ENCODE measurements around the gene HHIP. TPM values are rescaled to one million over a fixed set of nuclear protein-coding genes. Genes with fewer than 3 reads are reported as not detected.

HHIP gene
- polyA plus RNA-seq, 2 donors, result not detected

- H3K27me3 ChIP-seq (ENCODE audit: control insufficient read depth in 1 of 2, insufficient read depth in 2 of 2, low read length in 2 of 2), result no peaks in the 10 kb centered on the region
- 36 to 40% methylated on average over 3 of the region's 3 CpGs for WGBS, 2 donors
- H3K36me3 ChIP-seq (ENCODE audit: control insufficient read depth in 2 of 2, insufficient read depth in 2 of 2, low read length in 1 of 2), result no peaks in the 10 kb centered on the region
These were observed 66.8 kb downstream of the HHIP start for GRCh38 chr4:144712775-144713174.

DNA sequence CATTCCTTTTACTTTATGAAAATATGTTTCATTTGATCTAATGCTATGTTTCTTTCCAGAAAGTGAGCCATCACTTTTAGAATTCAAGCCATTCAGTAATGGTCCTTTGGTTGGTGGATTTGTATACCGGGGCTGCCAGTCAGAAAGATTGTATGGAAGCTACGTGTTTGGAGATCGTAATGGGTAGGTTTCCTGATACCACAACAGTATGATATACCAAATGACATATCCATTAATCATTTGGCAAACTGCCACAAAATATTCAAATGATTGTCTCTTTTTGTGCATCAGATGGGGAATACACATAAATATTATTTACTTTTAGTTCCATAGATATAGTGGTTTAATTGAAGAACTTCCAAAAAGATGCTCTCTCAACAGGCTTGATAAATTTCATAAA is 68.2 kb downstream of the HHIP start:
- H3K4me3 ChIP-seq (ENCODE audit: low read depth in 1 of 2, low read length in 2 of 2), result no peak overlapping the region
- H3K4me1 ChIP-seq (ENCODE audit: control insufficient read depth in 2 of 2, insufficient read depth in 2 of 2, low read length in 1 of 2), result no peaks in the 10 kb centered on the region
- H3K9me3 ChIP-seq (ENCODE audit: control insufficient read depth in 2 of 2, insufficient read depth in 1 of 2, low read depth in 1 of 2, low read length in 1 of 2), result no peaks in the 10 kb centered on the region
- no peaks in the 10 kb centered on the region for H3K27me3 ChIP-seq (ENCODE audit: control insufficient read depth in 1 of 2, insufficient read depth in 2 of 2, low read length in 2 of 2)
- H3K36me3 ChIP-seq (ENCODE audit: control insufficient read depth in 2 of 2, insufficient read depth in 2 of 2, low read length in 1 of 2), result no peaks in the 10 kb centered on the region
- WGBS, 2 donors, result 84 to 88% methylated on average over 3 of the region's 3 CpGs
- no peak overlapping the region for H3K27ac ChIP-seq (ENCODE audit: low read depth in 2 of 2, low read length in 1 of 2)

More at GRCh38 chr4:144712775-144713174, 66.8 kb downstream of the HHIP start:
- Histone ChIP-seq H3K4me1 (ENCODE audit: control insufficient read depth in 2 of 2, insufficient read depth in 2 of 2, low read length in 1 of 2) (no peaks in the 10 kb centered on the region), H3K9me3 (ENCODE audit: control insufficient read depth in 2 of 2, insufficient read depth in 1 of 2, low read depth in 1 of 2, low read length in 1 of 2) (no peaks in the 10 kb centered on the region), H3K27ac (ENCODE audit: low read depth in 2 of 2, low read length in 1 of 2) (no peak overlapping the region), H3K4me3 (ENCODE audit: low read depth in 1 of 2, low read length in 2 of 2) (no peak overlapping the region)

DNA sequence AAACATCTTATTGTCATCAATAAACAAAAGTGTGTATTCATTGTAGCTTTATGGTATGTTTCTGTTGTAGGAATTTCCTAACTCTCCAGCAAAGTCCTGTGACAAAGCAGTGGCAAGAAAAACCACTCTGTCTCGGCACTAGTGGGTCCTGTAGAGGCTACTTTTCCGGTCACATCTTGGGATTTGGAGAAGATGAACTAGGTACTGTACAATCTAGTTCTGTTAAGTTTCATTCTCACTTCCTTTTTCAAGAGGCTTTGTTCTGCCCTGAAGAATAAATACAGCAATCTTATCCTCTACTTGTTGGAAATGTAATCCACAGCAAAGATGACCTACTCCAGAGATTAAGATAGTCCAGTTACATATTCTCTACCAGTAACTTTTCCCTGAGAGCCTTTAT is 69.3 kb downstream of the HHIP start:
- Histone ChIP-seq H3K4me3 (ENCODE audit: low read depth in 1 of 2, low read length in 2 of 2) (no peak overlapping the region), H3K27ac (ENCODE audit: low read depth in 2 of 2, low read length in 1 of 2) (no peak overlapping the region), H3K27me3 (ENCODE audit: control insufficient read depth in 1 of 2, insufficient read depth in 2 of 2, low read length in 2 of 2) (no peaks in the 10 kb centered on the region), H3K4me1 (ENCODE audit: control insufficient read depth in 2 of 2, insufficient read depth in 2 of 2, low read length in 1 of 2) (no peaks in the 10 kb centered on the region), H3K36me3 (ENCODE audit: control insufficient read depth in 2 of 2, insufficient read depth in 2 of 2, low read length in 1 of 2) (no peaks in the 10 kb centered on the region), H3K9me3 (ENCODE audit: control insufficient read depth in 2 of 2, insufficient read depth in 1 of 2, low read depth in 1 of 2, low read length in 1 of 2) (no peaks in the 10 kb centered on the region)
- 77 to 84% methylated on average over 2 of the region's 2 CpGs for WGBS, 2 donors

- H3K27me3 ChIP-seq (ENCODE audit: control insufficient read depth in 1 of 2, insufficient read depth in 2 of 2, low read length in 2 of 2), result no peaks in the 10 kb centered on the region
- H3K4me3 ChIP-seq (ENCODE audit: low read depth in 1 of 2, low read length in 2 of 2), result no peak overlapping the region
- no peak overlapping the region for H3K27ac ChIP-seq (ENCODE audit: low read depth in 2 of 2, low read length in 1 of 2)
- WGBS, 2 donors, result 87 to 92% methylated on average over 5 of the region's 5 CpGs
- no peaks in the 10 kb centered on the region for H3K9me3 ChIP-seq (ENCODE audit: control insufficient read depth in 2 of 2, insufficient read depth in 1 of 2, low read depth in 1 of 2, low read length in 1 of 2)
- H3K36me3 ChIP-seq (ENCODE audit: control insufficient read depth in 2 of 2, insufficient read depth in 2 of 2, low read length in 1 of 2), result no peaks in the 10 kb centered on the region
- H3K4me1 ChIP-seq (ENCODE audit: control insufficient read depth in 2 of 2, insufficient read depth in 2 of 2, low read length in 1 of 2), result no peaks in the 10 kb centered on the region
These were observed 70.8 kb downstream of the HHIP start for GRCh38 chr4:144716778-144717177.

DNA sequence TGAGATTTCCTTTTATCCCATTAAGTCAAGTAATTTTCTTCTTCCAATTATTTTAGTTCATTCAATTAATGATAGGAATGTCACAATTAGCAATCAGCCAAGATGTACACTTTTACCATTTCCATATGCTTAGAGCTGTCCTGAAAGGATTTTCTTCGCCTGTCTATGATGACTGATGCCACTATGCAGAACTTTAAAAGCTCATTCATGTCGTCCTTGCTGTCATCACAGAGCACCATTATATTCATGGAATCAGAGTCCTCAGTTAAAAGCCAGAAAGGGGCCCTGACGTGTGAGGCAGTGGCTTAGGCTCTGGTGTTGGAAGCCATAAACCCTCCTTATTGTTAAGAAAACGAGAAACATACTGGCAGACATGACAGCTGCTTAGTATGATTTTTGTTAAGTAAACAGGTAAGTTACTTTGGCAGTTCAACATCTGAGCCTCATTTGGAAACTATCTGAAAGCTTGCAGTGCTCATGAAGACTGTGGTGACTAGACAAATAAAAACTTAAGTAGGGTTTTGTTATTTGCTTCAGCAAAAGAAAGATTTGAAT is 73.1 kb downstream of the HHIP start:
- no peaks in the 10 kb centered on the region for H3K9me3 ChIP-seq (ENCODE audit: control insufficient read depth in 2 of 2, insufficient read depth in 1 of 2, low read depth in 1 of 2, low read length in 1 of 2)
- no peaks in the 10 kb centered on the region for H3K27me3 ChIP-seq (ENCODE audit: control insufficient read depth in 1 of 2, insufficient read depth in 2 of 2, low read length in 2 of 2)
- H3K4me3 ChIP-seq (ENCODE audit: low read depth in 1 of 2, low read length in 2 of 2), result no peak overlapping the region
- H3K4me1 ChIP-seq (ENCODE audit: control insufficient read depth in 2 of 2, insufficient read depth in 2 of 2, low read length in 1 of 2), result no peaks in the 10 kb centered on the region
- no peak overlapping the region for H3K27ac ChIP-seq (ENCODE audit: low read depth in 2 of 2, low read length in 1 of 2)
- WGBS, 2 donors, result 62 to 69% methylated on average over 4 of the region's 4 CpGs
- no peaks in the 10 kb centered on the region for H3K36me3 ChIP-seq (ENCODE audit: control insufficient read depth in 2 of 2, insufficient read depth in 2 of 2, low read length in 1 of 2)

- Histone ChIP-seq H3K4me1 (ENCODE audit: control insufficient read depth in 2 of 2, insufficient read depth in 2 of 2, low read length in 1 of 2) (no peaks in the 10 kb centered on the region), H3K27ac (ENCODE audit: low read depth in 2 of 2, low read length in 1 of 2) (no peak overlapping the region), H3K27me3 (ENCODE audit: control insufficient read depth in 1 of 2, insufficient read depth in 2 of 2, low read length in 2 of 2) (no peaks in the 10 kb centered on the region), H3K36me3 (ENCODE audit: control insufficient read depth in 2 of 2, insufficient read depth in 2 of 2, low read length in 1 of 2) (no peaks in the 10 kb centered on the region), H3K4me3 (ENCODE audit: low read depth in 1 of 2, low read length in 2 of 2) (no peak overlapping the region), H3K9me3 (ENCODE audit: control insufficient read depth in 2 of 2, insufficient read depth in 1 of 2, low read depth in 1 of 2, low read length in 1 of 2) (no peaks in the 10 kb centered on the region)
- 59 to 62% methylated on average over 3 of the region's 3 CpGs for WGBS, 2 donors
These were observed 74.5 kb downstream of the HHIP start for GRCh38 chr4:144720491-144720890.

DNA sequence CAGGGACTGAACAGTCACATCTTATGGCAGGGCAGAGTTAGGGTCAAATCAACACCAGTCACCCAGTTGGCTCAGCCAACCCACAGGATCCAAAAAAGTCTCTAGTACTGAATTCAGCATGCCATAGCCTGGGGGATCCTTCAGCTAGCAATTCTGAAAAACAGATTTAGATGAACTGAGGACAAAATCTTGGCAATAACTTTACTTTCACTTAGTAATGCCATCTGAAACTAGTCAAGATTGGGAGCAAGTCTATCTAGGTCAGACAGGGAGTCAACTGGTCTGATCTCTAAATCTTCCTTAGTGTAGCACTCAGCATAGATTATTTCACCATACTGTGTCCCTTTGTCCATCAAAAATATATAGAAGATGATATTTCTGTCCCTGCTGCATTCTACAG is 76.0 kb downstream of the HHIP start:
- Histone ChIP-seq H3K9me3 (ENCODE audit: control insufficient read depth in 2 of 2, insufficient read depth in 1 of 2, low read depth in 1 of 2, low read length in 1 of 2) (no peaks in the 10 kb centered on the region), H3K27ac (ENCODE audit: low read depth in 2 of 2, low read length in 1 of 2) (no peak overlapping the region), H3K36me3 (ENCODE audit: control insufficient read depth in 2 of 2, insufficient read depth in 2 of 2, low read length in 1 of 2) (no peaks in the 10 kb centered on the region), H3K27me3 (ENCODE audit: control insufficient read depth in 1 of 2, insufficient read depth in 2 of 2, low read length in 2 of 2) (no peaks in the 10 kb centered on the region), H3K4me1 (ENCODE audit: control insufficient read depth in 2 of 2, insufficient read depth in 2 of 2, low read length in 1 of 2) (no peaks in the 10 kb centered on the region), H3K4me3 (ENCODE audit: low read depth in 1 of 2, low read length in 2 of 2) (no peak overlapping the region)

DNA sequence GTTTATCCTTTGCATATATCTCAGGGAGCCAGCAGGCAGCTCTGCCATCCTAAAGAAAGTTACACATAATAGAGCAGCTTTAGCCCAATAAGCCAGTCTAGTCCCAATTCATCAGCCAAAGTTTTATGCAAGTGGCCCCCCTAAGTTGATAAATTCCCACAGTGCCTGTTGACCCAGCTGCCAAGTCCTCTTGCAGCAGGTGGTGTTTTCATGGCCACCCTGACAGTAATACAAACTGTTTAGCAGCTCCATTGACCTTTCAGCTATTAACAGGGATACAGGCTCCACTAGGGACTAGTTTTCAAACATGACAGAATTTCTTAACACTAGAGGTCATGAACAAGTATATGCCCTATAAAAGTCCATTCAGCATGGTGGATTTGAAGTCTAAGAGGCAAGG is 77.5 kb downstream of the HHIP start:
- Histone ChIP-seq H3K4me1 (ENCODE audit: control insufficient read depth in 2 of 2, insufficient read depth in 2 of 2, low read length in 1 of 2) (no peaks in the 10 kb centered on the region), H3K36me3 (ENCODE audit: control insufficient read depth in 2 of 2, insufficient read depth in 2 of 2, low read length in 1 of 2) (no peaks in the 10 kb centered on the region), H3K27ac (ENCODE audit: low read depth in 2 of 2, low read length in 1 of 2) (no peak overlapping the region), H3K4me3 (ENCODE audit: low read depth in 1 of 2, low read length in 2 of 2) (no peak overlapping the region), H3K9me3 (ENCODE audit: control insufficient read depth in 2 of 2, insufficient read depth in 1 of 2, low read depth in 1 of 2, low read length in 1 of 2) (no peaks in the 10 kb centered on the region), H3K27me3 (ENCODE audit: control insufficient read depth in 1 of 2, insufficient read depth in 2 of 2, low read length in 2 of 2) (no peaks in the 10 kb centered on the region)

DNA sequence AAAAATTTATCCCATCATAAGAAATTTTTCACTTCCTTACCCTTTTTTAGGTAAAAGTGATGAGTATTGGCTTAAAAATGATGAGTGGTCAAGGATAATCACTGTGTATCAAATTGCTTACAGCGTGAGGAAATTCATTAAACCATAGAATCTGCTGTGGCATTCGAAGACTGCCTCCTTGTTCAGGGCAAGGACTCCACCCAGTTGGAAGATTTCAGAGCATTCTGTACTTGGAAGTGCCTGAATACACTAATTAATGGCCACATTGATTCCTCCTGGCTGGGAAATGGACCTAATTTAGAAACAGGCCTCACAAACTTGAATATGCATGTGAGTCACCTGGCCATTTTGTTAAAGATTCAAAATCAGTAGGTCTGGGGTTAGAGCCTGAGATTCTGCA is 83.2 kb downstream of the HHIP start:
- H3K4me3 ChIP-seq (ENCODE audit: low read depth in 1 of 2, low read length in 2 of 2), result no peak overlapping the region
- H3K4me1 ChIP-seq (ENCODE audit: control insufficient read depth in 2 of 2, insufficient read depth in 2 of 2, low read length in 1 of 2), result no peaks in the 10 kb centered on the region
- 85 to 92% methylated on average over 2 of the region's 2 CpGs for WGBS, 2 donors
- no peaks in the 10 kb centered on the region for H3K9me3 ChIP-seq (ENCODE audit: control insufficient read depth in 2 of 2, insufficient read depth in 1 of 2, low read depth in 1 of 2, low read length in 1 of 2)
- H3K27ac ChIP-seq (ENCODE audit: low read depth in 2 of 2, low read length in 1 of 2), result no peak overlapping the region
- H3K36me3 ChIP-seq (ENCODE audit: control insufficient read depth in 2 of 2, insufficient read depth in 2 of 2, low read length in 1 of 2), result no peaks in the 10 kb centered on the region
- H3K27me3 ChIP-seq (ENCODE audit: control insufficient read depth in 1 of 2, insufficient read depth in 2 of 2, low read length in 2 of 2), result no peaks in the 10 kb centered on the region

DNA sequence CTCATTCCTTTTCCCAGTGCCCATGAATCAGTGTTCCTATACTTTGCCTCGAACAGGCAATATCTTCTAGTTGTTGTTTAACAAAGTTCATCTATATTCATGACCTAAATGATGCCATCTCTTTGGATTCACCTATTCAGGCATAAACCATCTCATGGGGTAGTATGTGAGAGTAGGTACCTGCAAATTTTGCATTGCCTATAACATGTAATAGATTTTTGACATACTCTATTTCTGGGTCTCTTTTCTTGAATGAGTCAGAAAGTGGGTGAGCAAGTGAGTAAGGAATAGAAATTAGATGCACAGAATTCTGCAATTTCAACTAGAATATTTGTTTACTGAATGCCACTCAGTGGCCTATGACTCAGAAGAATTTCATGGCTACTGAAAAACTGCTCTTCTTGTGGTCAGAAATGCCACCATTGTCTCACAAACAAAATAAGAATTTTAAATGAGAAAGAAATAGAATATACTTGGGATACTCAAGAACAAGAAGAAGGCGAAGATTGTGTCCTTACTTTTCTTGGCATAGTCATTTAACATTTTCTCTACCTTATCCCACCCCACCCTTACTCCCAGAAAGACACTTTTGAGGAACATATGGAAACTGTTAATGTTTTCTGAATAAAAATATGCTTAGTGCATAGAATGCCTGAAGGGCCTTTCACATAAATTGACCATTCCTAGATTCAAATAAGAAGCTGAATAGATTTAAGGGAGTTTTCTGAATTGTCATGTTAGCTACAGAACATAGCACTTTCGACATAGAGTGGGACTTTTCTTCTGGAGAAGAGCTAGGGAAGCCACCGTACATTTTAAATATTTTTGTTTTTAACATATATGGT is 86.8 kb downstream of the HHIP start:
- Histone ChIP-seq H3K9me3 (ENCODE audit: control insufficient read depth in 2 of 2, insufficient read depth in 1 of 2, low read depth in 1 of 2, low read length in 1 of 2) (no peaks in the 10 kb centered on the region), H3K4me3 (ENCODE audit: low read depth in 1 of 2, low read length in 2 of 2) (no peak overlapping the region), H3K27ac (ENCODE audit: low read depth in 2 of 2, low read length in 1 of 2) (no peak overlapping the region), H3K36me3 (ENCODE audit: control insufficient read depth in 2 of 2, insufficient read depth in 2 of 2, low read length in 1 of 2) (no peaks in the 10 kb centered on the region), H3K27me3 (ENCODE audit: control insufficient read depth in 1 of 2, insufficient read depth in 2 of 2, low read length in 2 of 2) (no peaks in the 10 kb centered on the region), H3K4me1 (ENCODE audit: control insufficient read depth in 2 of 2, insufficient read depth in 2 of 2, low read length in 1 of 2) (no peaks in the 10 kb centered on the region)
- WGBS, 2 donors, result 71 to 82% methylated on average over 4 of the region's 4 CpGs
